PC-3 (cell line): ENCODE data around the gene MTA3. TPM values are rescaled to one million over a fixed set of nuclear protein-coding genes. Genes with fewer than 3 reads are reported as not detected.

Experiments
- ATAC-seq: fragments of 200-7000 bp; cut with Tn5 transposase; 2 replicates; pipeline ENCODE4 v1.9.1; 2020; ENCODE audit warnings: mild to moderate bottlenecking, moderate library complexity
- BruUV-seq: library from RNA; stranded (reverse); fragments of 400-500 nt; replicated peaks from 2 replicates; lab custom pipeline; 2021; lab: Mats Ljungman, UMichigan
- CTCF ChIA-PET: fragments of 300-600 bp; sonication (Branson Sonifier 250); formaldehyde crosslinking; loops from one replicate; lab custom pipeline; 2022; ENCODE audit warnings: antibody characterized with exemption; lab: Charles Lee
- POLR2A ChIA-PET: fragments of 300-600 bp; sonication (Branson Sonifier 250); formaldehyde crosslinking; loops from one replicate; lab custom pipeline; 2022; ENCODE audit warnings: antibody characterized with exemption; ENCODE audit not compliant: unreplicated experiment; lab: Charles Lee
- DNase-seq: peaks from one replicate; pipeline ENCODE4 v3.0.0-alpha.2; 2015
- H2AFZ ChIP-seq: fragments of 300-600 bp; sonication (generic); 2 replicates; pipeline ENCODE4 v1.6.0; 2016; ENCODE audit warnings: antibody characterized with exemption, low read length
- H3F3A ChIP-seq: fragments of 300-600 bp; sonication (generic); one replicate; pipeline ENCODE4 v1.6.0; 2017; ENCODE audit warnings: antibody characterized with exemption, low read length, control low read depth, mild to moderate bottlenecking; ENCODE audit not compliant: unreplicated experiment
- H3K27ac ChIP-seq: fragments of 300-600 bp; sonication (generic); 2 replicates; pipeline ENCODE4 v1.5.1; 2016; ENCODE audit warnings: mild to moderate bottlenecking, low read length
- H3K27me3 ChIP-seq: fragments of 300-600 bp; sonication (generic); 2 replicates; pipeline ENCODE4 v1.6.1; 2016; ENCODE audit warnings: low read length, mixed read lengths
- H3K36me3 ChIP-seq: fragments of 300-600 bp; sonication (generic); 2 replicates; pipeline ENCODE4 v1.6.1; 2016; ENCODE audit warnings: low read depth, mixed run types, low read length, mixed read lengths
- H3K4me1 ChIP-seq: fragments of 300-600 bp; sonication (generic); 2 replicates; pipeline ENCODE4 v1.5.1; 2016; ENCODE audit warnings: low read length; ENCODE audit not compliant: insufficient read depth
- H3K4me2 ChIP-seq: fragments of 300-600 bp; sonication (generic); 2 replicates; pipeline ENCODE4 v1.6.0; 2016; ENCODE audit warnings: low read length
- H3K4me3 ChIP-seq: fragments of 300-600 bp; sonication (generic); 2 replicates; pipeline ENCODE4 v1.5.1; 2016; ENCODE audit warnings: mild to moderate bottlenecking, low read length, mixed read lengths
- H3K79me2 ChIP-seq: fragments of 300-600 bp; sonication (generic); 2 replicates; pipeline ENCODE4 v1.6.1; 2017; ENCODE audit warnings: low read length, mixed read lengths
- H3K9ac ChIP-seq: fragments of 300-600 bp; sonication (generic); 2 replicates; pipeline ENCODE4 v1.6.0; 2016; ENCODE audit warnings: mild to moderate bottlenecking, low read length
- H3K9me2 ChIP-seq: fragments of 300-600 bp; sonication (generic); replicated peaks from 2 replicates; pipeline ENCODE4 v1.6.1; 2016; ENCODE audit warnings: mixed run types, low read length, mixed read lengths
- H3K9me3 ChIP-seq: fragments of 300-600 bp; sonication (generic); 2 replicates; pipeline ENCODE4 v1.6.1; 2016; ENCODE audit warnings: low read length, mixed read lengths
- H4K20me1 ChIP-seq: fragments of 300-600 bp; sonication (generic); 2 replicates; pipeline ENCODE4 v1.6.1; 2016; ENCODE audit warnings: low read length, mixed read lengths
- CTCF ChIP-seq: fragments of 300-600 bp; sonication (generic); conservative IDR thresholded peaks from 2 replicates; pipeline ENCODE4 v1.5.1; 2017; ENCODE audit warnings: antibody characterized with exemption, low read depth, mild to moderate bottlenecking, low read length
- EZH2 ChIP-seq: fragments of 300-600 bp; sonication (generic); IDR thresholded peaks from one replicate; pipeline ENCODE4 v1.6.1; 2017; ENCODE audit warnings: antibody characterized with exemption, mild to moderate bottlenecking, low read length; ENCODE audit not compliant: unreplicated experiment
- EZH2phosphoT487 ChIP-seq: fragments of 300-600 bp; sonication (generic); IDR thresholded peaks from 2 replicates; pipeline ENCODE4 v1.6.1; 2018; ENCODE audit warnings: mild to moderate bottlenecking, antibody characterized with exemption, low read length, borderline replicate concordance
- intact Hi-C: fragments of 100-400 bp; cut with micrococcal nuclease; formaldehyde crosslinking; loops from 2 replicates; pipeline ENCODE4 v1.9.0; 2023
- total RNA-seq: library from RNA; depleted of rRNA; stranded (reverse); fragments of >200 nt; gene quantifications from 2 replicates; pipeline ENCODE4 v1.2.3, GENCODE V29; 2014

MTA3 gene
- total RNA-seq, 1 experiment from 2014 or later = 27.3 TPM

DNA sequence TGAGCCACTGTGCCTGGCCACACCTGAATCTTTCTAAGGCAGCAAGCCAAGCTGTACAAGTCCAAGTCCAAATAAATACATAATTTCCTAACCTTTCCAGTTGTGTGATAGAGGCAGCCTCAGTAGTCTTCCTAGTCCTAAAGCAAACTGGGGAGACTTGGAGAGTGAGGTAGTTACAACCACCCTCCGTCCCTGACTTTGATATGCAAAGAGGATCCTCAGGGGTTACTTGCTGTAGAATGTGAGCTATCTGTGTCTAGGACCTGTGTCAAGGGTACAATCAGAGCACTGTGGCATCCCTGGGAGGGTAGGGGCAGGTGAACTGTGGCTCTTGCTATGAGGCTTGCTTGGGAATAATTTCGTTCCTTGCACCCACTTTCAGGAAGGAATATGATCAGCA, 46.4 kb upstream of the MTA3 start:
- H3K9ac ChIP-seq = no peak overlapping the region
- no peak for TF ChIP-seq EZH2
- TF ChIP-seq CTCF = no peak
- no peak for TF ChIP-seq EZH2phosphoT487
- H3K9me3 ChIP-seq = no peaks in the 10 kb centered on the region
- no TSS peak for BruUV-seq
- H3K4me3 ChIP-seq = no peak overlapping the region
- DNase-seq (no peak), ATAC-seq (no peak)
- H3K9me2 ChIP-seq = no peaks in the 10 kb centered on the region
- no peak overlapping the region for H3K4me2 ChIP-seq
- no peaks in the 10 kb centered on the region for H3K36me3 ChIP-seq
- CTCF ChIA-PET = no interaction called here
- H2AFZ ChIP-seq = no peak overlapping the region
- H3F3A ChIP-seq = no peaks in the 10 kb centered on the region
- H3K4me1 ChIP-seq = no peaks in the 10 kb centered on the region
- no peaks in the 10 kb centered on the region for H3K27me3 ChIP-seq
- intact Hi-C loops = no loop called here
- H3K27ac ChIP-seq = no peak overlapping the region
- POLR2A ChIA-PET = no interaction called here
- no peaks in the 10 kb centered on the region for H3K79me2 ChIP-seq
- no peaks in the 10 kb centered on the region for H4K20me1 ChIP-seq

DNA sequence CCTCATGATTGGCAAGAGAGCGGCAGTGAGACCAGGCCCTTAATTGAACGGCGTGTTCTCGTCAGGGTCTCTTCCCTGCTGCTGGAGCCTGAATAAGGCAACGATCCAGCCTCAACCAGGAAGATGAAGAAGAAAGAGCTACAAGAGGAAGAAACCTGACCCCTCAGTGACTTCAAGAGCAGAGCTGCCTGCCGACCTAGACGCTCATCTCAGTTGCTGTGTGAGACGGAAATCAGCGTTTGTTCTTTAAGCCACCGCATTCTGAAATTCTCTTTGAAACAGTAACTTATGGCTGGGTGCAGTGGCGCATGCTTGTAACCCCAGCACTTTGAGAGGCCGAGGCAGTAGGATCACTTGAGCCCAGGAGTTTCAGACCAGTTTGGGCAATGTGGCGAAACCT, 45.1 kb upstream of the MTA3 start:
- H2AFZ ChIP-seq = no peak overlapping the region
- H3K36me3 ChIP-seq = no peaks in the 10 kb centered on the region
- no peak overlapping the region for H3K27ac ChIP-seq
- H3K27me3 ChIP-seq = no peaks in the 10 kb centered on the region
- H3K9me3 ChIP-seq = no peaks in the 10 kb centered on the region
- H4K20me1 ChIP-seq = no peaks in the 10 kb centered on the region
- BruUV-seq = no TSS peak
- ATAC-seq (no peak), DNase-seq (no peak)
- no peaks in the 10 kb centered on the region for H3K9me2 ChIP-seq
- H3K79me2 ChIP-seq = no peaks in the 10 kb centered on the region
- no peak overlapping the region for H3K4me3 ChIP-seq
- TF ChIP-seq EZH2phosphoT487 = no peak
- no peak for TF ChIP-seq CTCF
- TF ChIP-seq EZH2 = no peak
- no peaks in the 10 kb centered on the region for H3F3A ChIP-seq
- intact Hi-C loops = no loop called here
- H3K4me1 ChIP-seq = no peaks in the 10 kb centered on the region
- H3K4me2 ChIP-seq = no peak overlapping the region
- H3K9ac ChIP-seq = no peak overlapping the region
- ChIA-PET POLR2A (no interaction called here), CTCF (no interaction called here)

DNA sequence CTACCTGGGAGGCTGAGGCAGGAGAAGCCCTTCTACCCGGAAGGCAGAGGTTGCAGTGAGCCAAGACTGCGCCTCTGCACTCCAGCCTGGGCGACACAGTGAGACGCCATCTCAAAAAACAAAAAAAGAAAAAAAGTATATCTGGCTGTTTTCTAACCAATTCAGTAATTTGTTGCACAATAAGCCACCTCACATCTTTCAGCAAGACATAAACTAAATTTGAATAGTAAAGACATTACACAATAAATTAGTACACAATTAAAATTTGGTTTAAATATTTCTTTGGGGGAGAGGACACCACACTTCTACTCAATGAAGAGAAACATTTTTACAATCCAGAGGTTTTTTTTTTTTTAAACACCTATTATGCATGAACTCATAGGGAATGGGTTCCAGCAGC, 36.0 kb upstream of the MTA3 start:
- H3K9ac ChIP-seq = no peak overlapping the region
- no peak overlapping the region for H3K4me2 ChIP-seq
- no peak overlapping the region for H3K4me3 ChIP-seq
- TF ChIP-seq CTCF (no peak), EZH2 (no peak), EZH2phosphoT487 (no peak)
- CTCF ChIA-PET = no interaction called here
- no peaks in the 10 kb centered on the region for H3K9me2 ChIP-seq
- H4K20me1 ChIP-seq = no peaks in the 10 kb centered on the region
- BruUV-seq = no TSS peak
- no peak overlapping the region for H2AFZ ChIP-seq
- DNase-seq (no peak), ATAC-seq (no peak)
- intact Hi-C loops = no loop called here
- no peaks in the 10 kb centered on the region for H3K36me3 ChIP-seq
- no peaks in the 10 kb centered on the region for H3K4me1 ChIP-seq
- POLR2A ChIA-PET = interaction anchor here (0.6 kb wide), 1 partner anchor 78 kb away, joined by 4 read pairs; no protein-coding TSS in a partner anchor
- no peaks in the 10 kb centered on the region for H3K79me2 ChIP-seq
- no peaks in the 10 kb centered on the region for H3F3A ChIP-seq
- no peaks in the 10 kb centered on the region for H3K9me3 ChIP-seq
- H3K27ac ChIP-seq = no peak overlapping the region
- H3K27me3 ChIP-seq = no peaks in the 10 kb centered on the region
